ENCODE measurements around the gene TGFBI.

TGFBI gene

GRCh38 chr5:136015966-136016650 is 12.7 kb upstream of the TGFBI start:
- TF ChIP-seq CTCF (IDR thresholded peaks at IDR 0.05; ENCODE audit: insufficient read depth, low read depth, low read length, missing control alignments), result no peak
- no peak for DNase-seq (ENCODE audit: low read depth)
- H3K4me3 ChIP-seq (ENCODE audit: low read length), result no peak overlapping the region

- DNase-seq (ENCODE audit: low read depth), result peak; percentile 94
- no peak for TF ChIP-seq CTCF (IDR thresholded peaks at IDR 0.05; ENCODE audit: insufficient read depth, low read depth, low read length, missing control alignments)
- H3K4me3 ChIP-seq (ENCODE audit: low read length), result no peak overlapping the region
Observed at GRCh38 chr5:136016945-136017530, 11.8 kb upstream of the TGFBI start.

GRCh38 chr5:136018814-136019783 is 9.7 kb upstream of the TGFBI start:
- peak; percentile 50 for DNase-seq (ENCODE audit: low read depth)
- no peak overlapping the region for H3K4me3 ChIP-seq (ENCODE audit: low read length)
- TF ChIP-seq CTCF (IDR thresholded peaks at IDR 0.05; ENCODE audit: insufficient read depth, low read depth, low read length, missing control alignments), result peak; percentile 2

GRCh38 chr5:136020001-136020382 is 8.8 kb upstream of the TGFBI start:
- no peak for TF ChIP-seq CTCF (IDR thresholded peaks at IDR 0.05; ENCODE audit: insufficient read depth, low read depth, low read length, missing control alignments)
- no peak overlapping the region for H3K4me3 ChIP-seq (ENCODE audit: low read length)
- DNase-seq (ENCODE audit: low read depth), result no peak

GRCh38 chr5:136020383-136021015 is 8.3 kb upstream of the TGFBI start:
- TF ChIP-seq CTCF (IDR thresholded peaks at IDR 0.05; ENCODE audit: insufficient read depth, low read depth, low read length, missing control alignments), result no peak
- DNase-seq (ENCODE audit: low read depth), result peak; percentile 98
- no peak overlapping the region for H3K4me3 ChIP-seq (ENCODE audit: low read length)

GRCh38 chr5:136021016-136021405 is 7.8 kb upstream of the TGFBI start:
- TF ChIP-seq CTCF (IDR thresholded peaks at IDR 0.05; ENCODE audit: insufficient read depth, low read depth, low read length, missing control alignments), result no peak
- peak; percentile 77 for DNase-seq (ENCODE audit: low read depth)
- H3K4me3 ChIP-seq (ENCODE audit: low read length), result no peak overlapping the region
